ENCODE results near the gene NFE2. TPM values are rescaled to one million over a fixed set of nuclear protein-coding genes. Genes with fewer than 3 reads are reported as not detected.
"Not testable (repeated sequence)": the region's sequence is repeated elsewhere in the genome, so short reads cannot be mapped to it uniquely, and the experiment has no call there.

Gene NFE2
- total and polyA plus RNA-seq, 4 experiments from 2014 or later = 0.25 TPM; not detected in 3

- Mint-ChIP-seq H3K36me3 (peaks cover 3 to 11% of the 10 kb centered on the region in 2 donors), H3K9me3 (peaks cover 0 to 2% (median 0%) of the 10 kb centered on the region in 8 donors), H3K4me1 (peaks cover 0 to 5% (median 2%) of the 10 kb centered on the region in 4 donors), H3K27me3 (no peaks in the 10 kb centered on the region), H3K4me3 (no peak overlapping the region), H3K27ac (peak overlapping the region in 1 of 7 donors; percentile 8)
- Histone ChIP-seq H3K4me1 (ENCODE audit: insufficient read depth, low read length) (no peaks in the 10 kb centered on the region), H3K9me3 (ENCODE audit: control insufficient read depth in 1 of 2, low read length in 2 of 2) (no peaks in the 10 kb centered on the region), H3K27ac (ENCODE audit: low read depth, low read length) (no peak overlapping the region), H3K36me3 (ENCODE audit: insufficient read depth, low read length) (peaks cover 10% of the 10 kb centered on the region), H3K4me3 (ENCODE audit: low read length in 2 of 2) (no peak overlapping the region), H3K27me3 (ENCODE audit: insufficient read depth, low read length) (no peaks in the 10 kb centered on the region)
- intact Hi-C loops (cut with micrococcal nuclease) = loop anchor here (5.0 kb wide), 1 partner anchor 35 kb away; no protein-coding TSS in a partner anchor
- DNase-seq = no peak
- POLR2A ChIA-PET (ENCODE audit: partially characterized antibody) = interaction anchor here (1.0 to 6.4 kb wide), 10 partner anchors 8 to 76 kb away, joined by 3 to 61 read pairs (median 5); partner anchors contain the start of genes CBX5, COPZ1, HNRNPA1 and NFE2
- CTCF ChIA-PET (ENCODE audit: partially characterized antibody) = interaction anchor here (1.1 to 8.3 kb wide), 18 partner anchors 7 to 107 kb away, joined by 3 to 110 read pairs (median 8); partner anchors contain the start of genes CBX5, COPZ1 and HNRNPA1
These were observed 8.5 kb downstream of the NFE2 start for GRCh38 chr12:54292083-54292930.

GRCh38 chr12:54287261-54288157, 13.3 kb downstream of the NFE2 start:
- ChIA-PET CTCF (ENCODE audit: partially characterized antibody) (interaction anchor here (0.6 to 5.1 kb wide), 8 partner anchors 7 to 108 kb away, joined by 3 to 40 read pairs (median 4); no protein-coding TSS in a partner anchor), POLR2A (ENCODE audit: partially characterized antibody) (interaction anchor here (1.6 to 6.4 kb wide), 5 partner anchors 7 to 71 kb away, joined by 5 to 61 read pairs (median 8); partner anchors contain the start of genes CBX5, COPZ1 and HNRNPA1)
- H3K27me3 ChIP-seq (ENCODE audit: insufficient read depth, low read length) = no peaks in the 10 kb centered on the region
- no peak for DNase-seq
- no peaks in the 10 kb centered on the region for H3K9me3 ChIP-seq (ENCODE audit: control insufficient read depth in 1 of 2, low read length in 2 of 2)
- H3K36me3 ChIP-seq (ENCODE audit: insufficient read depth, low read length) = peaks cover 52% of the 10 kb centered on the region
- H3K27ac ChIP-seq (ENCODE audit: low read depth, low read length) = no peak overlapping the region
- Mint-ChIP-seq H3K4me3 (no peak overlapping the region), H3K36me3 (peaks cover 3 to 35% of the 10 kb centered on the region in 2 donors), H3K9me3 (peaks cover 0 to 2% (median 0%) of the 10 kb centered on the region in 8 donors), H3K27ac (peak overlapping the region in 2 of 7 donors; percentile 48 to 50), H3K27me3 (no peaks in the 10 kb centered on the region), H3K4me1 (peaks cover 0 to 31% (median 20%) of the 10 kb centered on the region in 4 donors)
- intact Hi-C loops (cut with micrococcal nuclease) = no loop called here
- no peak overlapping the region for H3K4me3 ChIP-seq (ENCODE audit: low read length in 2 of 2)
- peaks cover 38% of the 10 kb centered on the region for H3K4me1 ChIP-seq (ENCODE audit: insufficient read depth, low read length)

GRCh38 chr12:54286042-54287030, 14.5 kb downstream of the NFE2 start:
- H3K4me3 ChIP-seq (ENCODE audit: low read length in 2 of 2) = no peak overlapping the region
- no peaks in the 10 kb centered on the region for H3K9me3 ChIP-seq (ENCODE audit: control insufficient read depth in 1 of 2, low read length in 2 of 2)
- ChIA-PET CTCF (ENCODE audit: partially characterized antibody) (interaction anchor here (0.6 to 5.1 kb wide), 10 partner anchors 8 to 109 kb away, joined by 3 to 40 read pairs (median 3); partner anchors contain the start of gene COPZ1), POLR2A (ENCODE audit: partially characterized antibody) (interaction anchor here (0.8 to 2.2 kb wide), 7 partner anchors 10 to 95 kb away, joined by 3 to 14 read pairs (median 5); partner anchors contain the start of gene COPZ1)
- Mint-ChIP-seq H3K36me3 (peaks cover 3 to 35% of the 10 kb centered on the region in 2 donors), H3K4me1 (peaks cover 0 to 37% (median 22%) of the 10 kb centered on the region in 4 donors), H3K9me3 (peaks cover 0 to 2% (median 0%) of the 10 kb centered on the region in 8 donors), H3K27ac (peak overlapping the region in 5 of 7 donors; percentile 9 to 92 (median 81)), H3K27me3 (no peaks in the 10 kb centered on the region), H3K4me3 (peak overlapping the region in 5 of 8 donors; percentile 27 to 63 (median 48))
- intact Hi-C loops (cut with micrococcal nuclease) = no loop called here
- no peaks in the 10 kb centered on the region for H3K27me3 ChIP-seq (ENCODE audit: insufficient read depth, low read length)
- DNase-seq = no peak
- no peak overlapping the region for H3K27ac ChIP-seq (ENCODE audit: low read depth, low read length)
- H3K4me1 ChIP-seq (ENCODE audit: insufficient read depth, low read length) = peaks cover 50% of the 10 kb centered on the region
- H3K36me3 ChIP-seq (ENCODE audit: insufficient read depth, low read length) = peaks cover 61% of the 10 kb centered on the region

- Histone ChIP-seq H3K27me3 (ENCODE audit: insufficient read depth, low read length) (no peaks in the 10 kb centered on the region), H3K36me3 (ENCODE audit: insufficient read depth, low read length) (peaks cover 61% of the 10 kb centered on the region), H3K9me3 (ENCODE audit: control insufficient read depth in 1 of 2, low read length in 2 of 2) (no peaks in the 10 kb centered on the region), H3K4me1 (ENCODE audit: insufficient read depth, low read length) (peaks cover 53% of the 10 kb centered on the region), H3K4me3 (ENCODE audit: low read length in 2 of 2) (no peak overlapping the region), H3K27ac (ENCODE audit: low read depth, low read length) (no peak overlapping the region)
- intact Hi-C loops (cut with micrococcal nuclease) = no loop called here
- Mint-ChIP-seq H3K36me3 (peaks cover 3 to 35% of the 10 kb centered on the region in 2 donors), H3K27me3 (no peaks in the 10 kb centered on the region), H3K9me3 (peaks cover 0 to 2% (median 0%) of the 10 kb centered on the region in 8 donors), H3K4me1 (peaks cover 0 to 37% (median 22%) of the 10 kb centered on the region in 4 donors), H3K4me3 (peak overlapping the region in 6 of 8 donors; percentile 29 to 63 (median 50)), H3K27ac (peak overlapping the region in 6 of 7 donors; percentile 9 to 92 (median 64))
- ChIA-PET CTCF (ENCODE audit: partially characterized antibody) (interaction anchor here (1.0 to 5.1 kb wide), 7 partner anchors 9 to 95 kb away, joined by 3 to 40 read pairs (median 6); no protein-coding TSS in a partner anchor), POLR2A (ENCODE audit: partially characterized antibody) (interaction anchor here (0.8 to 2.2 kb wide), 5 partner anchors 22 to 96 kb away, joined by 3 to 14 read pairs (median 4); partner anchors contain the start of gene COPZ1)
- DNase-seq = no peak
These were observed 15.4 kb downstream of the NFE2 start for GRCh38 chr12:54285150-54286041.

- H3K27me3 ChIP-seq (ENCODE audit: insufficient read depth, low read length); H3K9me3 ChIP-seq (ENCODE audit: control insufficient read depth in 1 of 2, low read length in 2 of 2); H3K27me3 Mint-ChIP-seq; H3K9me3 Mint-ChIP-seq; intact Hi-C loops (cut with micrococcal nuclease); DNase-seq; H3K4me3 ChIP-seq (ENCODE audit: low read length in 2 of 2): not testable (repeated sequence)
- Mint-ChIP-seq H3K36me3 (peaks cover 3 to 35% of the 10 kb centered on the region in 2 donors), H3K27ac (peak overlapping the region in 6 of 7 donors; percentile 16 to 85 (median 72)), H3K4me1 (peaks cover 0 to 37% (median 22%) of the 10 kb centered on the region in 4 donors), H3K4me3 (peak overlapping the region in 6 of 8 donors; percentile 16 to 64 (median 48))
- H3K36me3 ChIP-seq (ENCODE audit: insufficient read depth, low read length) = peaks cover 61% of the 10 kb centered on the region
- H3K27ac ChIP-seq (ENCODE audit: low read depth, low read length) = peak overlapping the region; percentile 6
- H3K4me1 ChIP-seq (ENCODE audit: insufficient read depth, low read length) = peaks cover 53% of the 10 kb centered on the region
- CTCF ChIA-PET (ENCODE audit: partially characterized antibody) = interaction anchor here (1.0 to 5.1 kb wide), 8 partner anchors 10 to 96 kb away, joined by 3 to 40 read pairs (median 4); partner anchors contain the start of gene COPZ1
- POLR2A ChIA-PET (ENCODE audit: partially characterized antibody) = interaction anchor here (0.7 to 1.5 kb wide), 3 partner anchors 9 to 84 kb away, joined by 3 to 6 read pairs (median 4); no protein-coding TSS in a partner anchor
These were observed 16.6 kb downstream of the NFE2 start for GRCh38 chr12:54284070-54284780.
